HCT116 (cell line): ENCODE results near the gene DPY30. TPM values are rescaled to one million over a fixed set of nuclear protein-coding genes. Genes with fewer than 3 reads are reported as not detected.

Source experiments
- ATAC-seq: fragments of 200-7000 bp; cut with Tn5 transposase; 2 replicates; pipeline ENCODE4 v1.9.1; 2020; ENCODE audit warnings: mild to moderate bottlenecking, moderate library complexity
- BruUV-seq: library from RNA; stranded (reverse); fragments of 400-500 nt; replicated peaks from 2 replicates; lab custom pipeline; 2021; lab: Mats Ljungman, UMichigan
- CTCF ChIA-PET: fragments of 300-600 bp; sonication (Branson Sonifier 250); formaldehyde crosslinking; loops from one replicate; lab custom pipeline; 2021; ENCODE audit warnings: antibody characterized with exemption; lab: Charles Lee
- POLR2A ChIA-PET: fragments of 300-600, 350-600 bp; sonication (Branson Sonifier 250); formaldehyde crosslinking; loops from one replicate; lab custom pipeline; 2021; ENCODE audit warnings: antibody characterized with exemption; lab: Charles Lee
- RAD21 ChIA-PET, 2 experiments: fragments of 300-600 bp; sonication (Branson Sonifier 250); formaldehyde crosslinking; loops; one replicate each; lab custom pipeline; 2023; ENCODE audit warnings: low total read pairs in 2 of 2; ENCODE audit not compliant: uncharacterized antibody in 2 of 2, unreplicated experiment in 2 of 2, low non-redundant PET in 1 of 2; lab: Charles Lee
- DNase-seq: peaks from one replicate; pipeline ENCODE4 v3.0.0-alpha.2; 2010; ENCODE audit warnings: low read depth, low spot score
- H2AFZ ChIP-seq: fragments of 200-600 bp; shearing (Covaris generic), sonication (generic); 2 replicates; pipeline ENCODE4 v1.6.1; 2017; ENCODE audit warnings: low read depth, mixed run types, mixed read lengths, antibody characterized with exemption, low read length; ENCODE audit not compliant: poor library complexity, severe bottlenecking
- H3K27ac ChIP-seq: 2 replicates; pipeline ENCODE4 v1.5.1; 2012; ENCODE audit warnings: low read depth, low read length
- H3K27me3 ChIP-seq: fragments of 200-600 bp; sonication (generic); 2 replicates; pipeline ENCODE4 v1.6.1; 2016; ENCODE audit warnings: mixed run types, low read length, mixed read lengths; ENCODE audit not compliant: insufficient read depth
- H3K36me3 ChIP-seq, 2 experiments: fragments of 200-500 bp in 1 of 2; fragments of 200-600 bp in 1 of 2; sonication (Bioruptor generic) in 1 of 2; sonication (generic) in 1 of 2; 2 replicates each; pipeline versions ENCODE4 v1.5.1 to v1.6.1; 2014 to 2016; ENCODE audit warnings: low read length in 2 of 2, inconsistent platforms in 1 of 2, mixed read lengths in 1 of 2, mixed run types in 1 of 2; ENCODE audit not compliant: insufficient read depth in 2 of 2, control insufficient read depth in 1 of 2
- H3K4me1 ChIP-seq, 2 experiments: fragments of 200-600 bp in 1 of 2; sonication (generic) in 1 of 2; 2 replicates each; pipeline versions ENCODE4 v1.5.1 to v1.6.1; 2012 to 2017; ENCODE audit warnings: low read length in 2 of 2, inconsistent platforms in 1 of 2, mild to moderate bottlenecking in 1 of 2, mixed read lengths in 1 of 2, mixed run types in 1 of 2, moderate library complexity in 1 of 2; ENCODE audit not compliant: insufficient read depth in 2 of 2, control insufficient read depth in 1 of 2
- H3K4me2 ChIP-seq: fragments of 200-600 bp; sonication (generic); 2 replicates; pipeline ENCODE4 v1.6.1; 2017; ENCODE audit warnings: mixed run types, low read length, mixed read lengths
- H3K4me3 ChIP-seq, 2 experiments: fragments of 200-600 bp in 1 of 2; sonication (generic) in 1 of 2; replicated peaks in 1 of 2; 2 replicates each; pipeline ENCODE4 v1.5.1; 2011 to 2016; ENCODE audit warnings: low read length in 2 of 2, control low read depth in 1 of 2, low read depth in 1 of 2, mild to moderate bottlenecking in 1 of 2, mixed read lengths in 1 of 2, mixed run types in 1 of 2
- H3K79me2 ChIP-seq: fragments of 200-600 bp; sonication (generic); 2 replicates; pipeline ENCODE4 v1.6.1; 2017; ENCODE audit warnings: mild to moderate bottlenecking, mixed run types, low read length, moderate library complexity, mixed read lengths; ENCODE audit not compliant: insufficient read depth
- H3K9ac ChIP-seq: fragments of 200-600 bp; sonication (generic); 2 replicates; pipeline ENCODE4 v1.6.1; 2016; ENCODE audit warnings: low read length, mixed read lengths
- H3K9me2 ChIP-seq: fragments of 200-600 bp; sonication (generic), shearing (Covaris generic); 2 replicates; pipeline ENCODE4 v1.6.1; 2017; ENCODE audit warnings: mixed run types, mild to moderate bottlenecking, moderate library complexity; ENCODE audit not compliant: insufficient read depth
- H3K9me3 ChIP-seq, 2 experiments: fragments of 200-500 bp in 1 of 2; fragments of 200-600 bp in 1 of 2; sonication (Bioruptor generic) in 1 of 2; sonication (generic) in 1 of 2; 2 replicates each; pipeline ENCODE4 v1.6.1; 2014 to 2017; ENCODE audit warnings: low read length in 2 of 2, mixed read lengths in 2 of 2, inconsistent platforms in 1 of 2, low read depth in 1 of 2, mild to moderate bottlenecking in 1 of 2, mixed run types in 1 of 2, moderate library complexity in 1 of 2; ENCODE audit not compliant: control insufficient read depth in 1 of 2, insufficient read depth in 1 of 2
- H4K20me1 ChIP-seq: fragments of 200-600 bp; sonication (generic), shearing (Covaris generic); 2 replicates; pipeline ENCODE4 v1.6.1; 2017; ENCODE audit warnings: mixed run types, mild to moderate bottlenecking, moderate library complexity; ENCODE audit not compliant: insufficient read depth
- ATF3 ChIP-seq: IDR thresholded peaks from 2 replicates; pipeline ENCODE4 v1.6.1; 2012
- CTCF ChIP-seq, 3 experiments: fragments of 200-600 bp in 1 of 3; sonication (generic) in 1 of 3; IDR thresholded peaks in 2 of 3; conservative IDR thresholded peaks in 1 of 3; 2 replicates each; pipeline ENCODE4 v1.5.1; 2012 to 2017; ENCODE audit warnings: low read depth in 2 of 3, low read length in 2 of 3, antibody characterized with exemption in 1 of 3, borderline replicate concordance in 1 of 3, control low read depth in 1 of 3, mild to moderate bottlenecking in 1 of 3, mixed read lengths in 1 of 3, mixed run types in 1 of 3, moderate library complexity in 1 of 3; ENCODE audit not compliant: insufficient read depth in 1 of 3
- EZH2phosphoT487 ChIP-seq: fragments of 200-600 bp; IDR thresholded peaks from 2 replicates; pipeline ENCODE4 v1.6.1; 2018; ENCODE audit warnings: antibody characterized with exemption, borderline replicate concordance
- FOSL1 ChIP-seq: IDR thresholded peaks from 2 replicates; pipeline ENCODE4 v1.6.1; 2012; ENCODE audit warnings: low read depth
- JUND ChIP-seq: IDR thresholded peaks from 2 replicates; pipeline ENCODE4 v1.6.1; 2012
- MAX ChIP-seq: IDR thresholded peaks from 2 replicates; pipeline ENCODE4 v1.6.1; 2012
- REST ChIP-seq: IDR thresholded peaks from 2 replicates; pipeline ENCODE4 v1.6.1; 2012; ENCODE audit warnings: low read depth
- SP1 ChIP-seq: IDR thresholded peaks from 2 replicates; pipeline ENCODE4 v1.6.1; 2012; ENCODE audit warnings: low read depth
- SRF ChIP-seq: IDR thresholded peaks from 2 replicates; pipeline ENCODE4 v1.6.1; 2012; ENCODE audit warnings: low read depth
- YY1 ChIP-seq: IDR thresholded peaks from 2 replicates; pipeline ENCODE4 v1.6.1; 2011; ENCODE audit warnings: low read length, low read depth, moderate library complexity, mild to moderate bottlenecking; ENCODE audit not compliant: insufficient replicate concordance; ENCODE audit errors: extremely low read depth
- ZFX ChIP-seq: fragments of 450-650 bp; IDR thresholded peaks from 2 replicates; pipeline ENCODE4 v1.6.1; 2017
- intact Hi-C: fragments of 100-400 bp; cut with micrococcal nuclease; formaldehyde crosslinking; loops from 2 replicates; pipeline ENCODE4 v1.10.0; 2022
- total RNA-seq: library from RNA; stranded (reverse); gene quantifications from one replicate; pipeline ENCODE4 v1.2.1, GENCODE V29; 2021; ENCODE audit not compliant: unreplicated experiment

The DPY30 gene
- total RNA-seq, 1 experiment from 2014 or later = 79.5 TPM

- Histone ChIP-seq H4K20me1 (peaks cover 6% of the 10 kb centered on the region; the same call in 1 of the 2 replicates), H3K9me2 (no peaks in the 10 kb centered on the region), H3K27me3 (no peaks in the 10 kb centered on the region), H3K4me2 (no peak overlapping the region), H2AFZ (no peak overlapping the region), H3K4me1 (no peaks in the 10 kb centered on the region), H3K4me3 (no peak overlapping the region), H3K27ac (no peak overlapping the region), H3K9me3 (no peaks in the 10 kb centered on the region), H3K79me2 (peaks cover 95% of the 10 kb centered on the region), H3K36me3 (no peaks in the 10 kb centered on the region), H3K9ac (no peak overlapping the region)
- RAD21 ChIA-PET = no interaction called here
- intact Hi-C loops = no loop called here
- no peak for TF ChIP-seq SRF
- no peak for TF ChIP-seq MAX
- no peak for TF ChIP-seq REST
- TF ChIP-seq FOSL1 = no peak
- no peak for TF ChIP-seq CTCF (IDR thresholded peaks at IDR 0.05 in 2 of 3, conservative IDR thresholded peaks at IDR 0.05 in 1 of 3; ENCODE audit: borderline replicate concordance in 1 of 3, insufficient read depth in 1 of 3, low read depth in 2 of 3, low read length in 2 of 3)
- TF ChIP-seq SP1 = no peak
- no peak for TF ChIP-seq ATF3
- no peak for TF ChIP-seq YY1
- TF ChIP-seq EZH2phosphoT487 = no peak
- TF ChIP-seq JUND = no peak
- TF ChIP-seq ZFX = no peak
- no TSS peak for BruUV-seq
- CTCF ChIA-PET = no interaction called here
- no peak for ATAC-seq
- POLR2A ChIA-PET = no interaction called here
- no peak for DNase-seq
These were observed 55.7 kb downstream of the DPY30 start for GRCh38 chr2:31983762-31984467.
